HepG2 (cell line): ENCODE results near the gene RANBP3. TPM values are rescaled to one million over a fixed set of nuclear protein-coding genes. Genes with fewer than 3 reads are reported as not detected.

ENCODE experiments used
- AKAP8 ChIP-seq: sonication (generic); formaldehyde crosslinking; IDR thresholded peaks from 2 replicates; pipeline ENCODE4 v1.5.1; 2020; ENCODE audit warnings: mild to moderate bottlenecking, missing genetic modification reagents
- ATF4 ChIP-seq, 2 experiments: fragments of 450-650 bp in 1 of 2; sonication (generic) in 1 of 2; formaldehyde crosslinking; IDR thresholded peaks; 2 replicates each; pipeline versions ENCODE4 v1.5.0 to v1.8.0; 2020 to 2022; ENCODE audit warnings: mild to moderate bottlenecking in 1 of 2, missing genetic modification reagents in 1 of 2
- CREB3 ChIP-seq: sonication (generic); formaldehyde crosslinking; IDR thresholded peaks from 2 replicates; pipeline ENCODE4 v1.5.0; 2020; ENCODE audit warnings: missing genetic modification reagents
- JUNB ChIP-seq: sonication (generic); formaldehyde crosslinking; IDR thresholded peaks from 2 replicates; pipeline ENCODE4 v1.8.0; 2022; ENCODE audit warnings: missing genetic modification reagents, mild to moderate bottlenecking, borderline replicate concordance
- KLF6 ChIP-seq: IDR thresholded peaks from 2 replicates; pipeline ENCODE4 v1.8.0; 2016; ENCODE audit warnings: missing biosample characterization, missing genetic modification reagents
- PHF21A ChIP-seq: sonication (generic); formaldehyde crosslinking; IDR thresholded peaks from 2 replicates; pipeline ENCODE4 v1.5.0; 2020; ENCODE audit warnings: mild to moderate bottlenecking, missing genetic modification reagents
- STAT5B ChIP-seq: sonication (generic); formaldehyde crosslinking; IDR thresholded peaks from 2 replicates; pipeline ENCODE4 v1.4.0; 2020; ENCODE audit warnings: missing genetic modification reagents
- ZC3H4 ChIP-seq: sonication (generic); formaldehyde crosslinking; IDR thresholded peaks from 2 replicates; pipeline ENCODE4 v1.4.0; 2020; ENCODE audit warnings: missing genetic modification reagents, borderline replicate concordance
- ZFP36 ChIP-seq: fragments of 150-350 bp; IDR thresholded peaks from 2 replicates; pipeline ENCODE4 v1.6.1; 2018; ENCODE audit warnings: borderline replicate concordance, low read length, low read depth; ENCODE audit not compliant: partially characterized antibody
- ZFP82 ChIP-seq: sonication (generic); formaldehyde crosslinking; IDR thresholded peaks from 2 replicates; pipeline ENCODE4 v1.5.1; 2020; ENCODE audit warnings: mild to moderate bottlenecking, missing genetic modification reagents, borderline replicate concordance
- ZNF143 ChIP-seq: sonication (generic); formaldehyde crosslinking; IDR thresholded peaks from 2 replicates; pipeline ENCODE4 v1.4.0; 2020; ENCODE audit warnings: missing genetic modification reagents
- ZNF275 ChIP-seq: sonication (generic); formaldehyde crosslinking; IDR thresholded peaks from 2 replicates; pipeline ENCODE4 v1.8.0; 2022; ENCODE audit warnings: missing genetic modification reagents, mild to moderate bottlenecking, inconsistent platforms, borderline replicate concordance
- ZNF354B ChIP-seq: sonication (generic); formaldehyde crosslinking; IDR thresholded peaks from 2 replicates; pipeline ENCODE4 v1.8.0; 2022; ENCODE audit warnings: mild to moderate bottlenecking, missing genetic modification reagents
- ZNF430 ChIP-seq: sonication (generic); formaldehyde crosslinking; IDR thresholded peaks from 2 replicates; pipeline ENCODE4 v1.9.0; 2021; ENCODE audit warnings: mild to moderate bottlenecking, missing genetic modification reagents
- ZNF432 ChIP-seq: sonication (generic); formaldehyde crosslinking; IDR thresholded peaks from 2 replicates; pipeline ENCODE4 v1.5.0; 2020; ENCODE audit warnings: missing genetic modification reagents, mild to moderate bottlenecking, borderline replicate concordance
- ZNF577 ChIP-seq: sonication (generic); formaldehyde crosslinking; IDR thresholded peaks from 2 replicates; pipeline ENCODE4 v1.4.0; 2020; ENCODE audit warnings: mild to moderate bottlenecking, low read depth, missing genetic modification reagents, borderline replicate concordance
- ZSCAN30 ChIP-seq: sonication (generic); formaldehyde crosslinking; IDR thresholded peaks from 2 replicates; pipeline ENCODE4 v1.5.0; 2020; ENCODE audit warnings: mild to moderate bottlenecking, missing genetic modification reagents
- polyA plus RNA-seq, 8 experiments: library from polyadenylated mRNA; depleted of rRNA in 3 of 8; stranded (reverse) in 7 of 8; unstranded in 1 of 8; fragments of >200 nt; fragmentation: Illumina TruSeq in 4 of 8; extraction: Trizol in 4 of 8; gene quantifications; 2 replicates each; pipeline versions ENCODE4 v1.2.1 to v1.2.3, GENCODE V29; 2011 to 2016; ENCODE audit warnings: low read depth in 4 of 8, missing spikeins in 1 of 8, mixed read lengths in 1 of 8; ENCODE audit not compliant: insufficient read depth in 1 of 8
- total RNA-seq, 5 experiments: library from RNA; depleted of rRNA; stranded (reverse); fragments of >200 nt; fragmentation: Illumina TruSeq; extraction: Trizol; gene quantifications; 2 replicates each; pipeline ENCODE4 v1.2.3, GENCODE V29; 2016; ENCODE audit warnings: low read depth in 1 of 5
- TF ChIP-seq, protein P1 (sequence below): IDR thresholded peaks from 2 replicates; pipeline ENCODE4 v1.6.1; 2016; ENCODE audit warnings: missing compliant biosample characterization, missing genetic modification reagents, borderline replicate concordance
- TF ChIP-seq, protein P2 (sequence below): sonication (generic); formaldehyde crosslinking; IDR thresholded peaks from 2 replicates; pipeline ENCODE4; 2020; ENCODE audit warnings: missing genetic modification reagents, mild to moderate bottlenecking, borderline replicate concordance
- TF ChIP-seq, protein P3 (sequence below): sonication (generic); formaldehyde crosslinking; IDR thresholded peaks from 2 replicates; pipeline ENCODE4 v1.5.1; 2020; ENCODE audit warnings: missing genetic modification reagents, mild to moderate bottlenecking, borderline replicate concordance

Gene RANBP3
- total and polyA plus RNA-seq, 2 of the 13 experiments (the other 11 are each of a cell fraction or from before 2014, with no cell fraction given) = 39.5 to 149 TPM

DNA sequence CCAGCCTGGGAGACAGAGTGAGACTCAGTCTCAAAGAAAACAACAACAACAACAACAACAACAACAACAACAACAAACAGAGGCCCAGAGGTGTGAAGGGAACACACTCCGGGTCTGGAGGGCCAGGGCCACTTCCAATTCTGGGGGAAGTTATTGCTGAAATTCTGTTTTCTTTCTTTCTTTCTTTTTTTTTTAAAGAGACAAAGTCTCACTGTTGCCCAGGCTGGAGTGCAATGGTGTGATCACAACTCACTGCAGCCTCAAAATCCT, 67.4 kb downstream of the RANBP3 start (continued):
- no peak for TF ChIP-seq ATF4 (CRISPR knock-in tag; IDR thresholded peaks at IDR 0.05)
- no peak for TF ChIP-seq ZC3H4
- TF ChIP-seq, protein P1, sequence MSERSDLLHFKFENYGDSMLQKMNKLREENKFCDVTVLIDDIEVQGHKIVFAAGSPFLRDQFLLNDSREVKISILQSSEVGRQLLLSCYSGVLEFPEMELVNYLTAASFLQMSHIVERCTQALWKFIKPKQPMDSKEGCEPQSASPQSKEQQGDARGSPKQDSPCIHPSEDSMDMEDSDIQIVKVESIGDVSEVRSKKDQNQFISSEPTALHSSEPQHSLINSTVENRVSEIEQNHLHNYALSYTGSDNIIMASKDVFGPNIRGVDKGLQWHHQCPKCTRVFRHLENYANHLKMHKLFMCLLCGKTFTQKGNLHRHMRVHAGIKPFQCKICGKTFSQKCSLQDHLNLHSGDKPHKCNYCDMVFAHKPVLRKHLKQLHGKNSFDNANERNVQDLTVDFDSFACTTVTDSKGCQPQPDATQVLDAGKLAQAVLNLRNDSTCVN (CRISPR knock-in tag) = no peak
- TF ChIP-seq ZNF143 (CRISPR knock-in tag) = no peak
- TF ChIP-seq ZNF432 (CRISPR knock-in tag) = no peak
- TF ChIP-seq, protein P2, sequence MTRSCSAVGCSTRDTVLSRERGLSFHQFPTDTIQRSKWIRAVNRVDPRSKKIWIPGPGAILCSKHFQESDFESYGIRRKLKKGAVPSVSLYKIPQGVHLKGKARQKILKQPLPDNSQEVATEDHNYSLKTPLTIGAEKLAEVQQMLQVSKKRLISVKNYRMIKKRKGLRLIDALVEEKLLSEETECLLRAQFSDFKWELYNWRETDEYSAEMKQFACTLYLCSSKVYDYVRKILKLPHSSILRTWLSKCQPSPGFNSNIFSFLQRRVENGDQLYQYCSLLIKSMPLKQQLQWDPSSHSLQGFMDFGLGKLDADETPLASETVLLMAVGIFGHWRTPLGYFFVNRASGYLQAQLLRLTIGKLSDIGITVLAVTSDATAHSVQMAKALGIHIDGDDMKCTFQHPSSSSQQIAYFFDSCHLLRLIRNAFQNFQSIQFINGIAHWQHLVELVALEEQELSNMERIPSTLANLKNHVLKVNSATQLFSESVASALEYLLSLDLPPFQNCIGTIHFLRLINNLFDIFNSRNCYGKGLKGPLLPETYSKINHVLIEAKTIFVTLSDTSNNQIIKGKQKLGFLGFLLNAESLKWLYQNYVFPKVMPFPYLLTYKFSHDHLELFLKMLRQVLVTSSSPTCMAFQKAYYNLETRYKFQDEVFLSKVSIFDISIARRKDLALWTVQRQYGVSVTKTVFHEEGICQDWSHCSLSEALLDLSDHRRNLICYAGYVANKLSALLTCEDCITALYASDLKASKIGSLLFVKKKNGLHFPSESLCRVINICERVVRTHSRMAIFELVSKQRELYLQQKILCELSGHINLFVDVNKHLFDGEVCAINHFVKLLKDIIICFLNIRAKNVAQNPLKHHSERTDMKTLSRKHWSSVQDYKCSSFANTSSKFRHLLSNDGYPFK (CRISPR knock-in tag) = no peak
- TF ChIP-seq PHF21A = no peak
- no peak for TF ChIP-seq ZNF577
- no peak for TF ChIP-seq ZNF275 (CRISPR knock-in tag)
- TF ChIP-seq CREB3 (CRISPR knock-in tag) = no peak
- no peak for TF ChIP-seq ZNF430 (CRISPR knock-in tag)
- no peak for TF ChIP-seq KLF6 (CRISPR knock-in tag)
- TF ChIP-seq JUNB (CRISPR knock-in tag) = no peak
- TF ChIP-seq ZSCAN30 (CRISPR knock-in tag) = no peak
- peak; percentile 22; the same call in 1 of the 2 replicates for TF ChIP-seq AKAP8 (CRISPR knock-in tag)
- TF ChIP-seq, protein P3, sequence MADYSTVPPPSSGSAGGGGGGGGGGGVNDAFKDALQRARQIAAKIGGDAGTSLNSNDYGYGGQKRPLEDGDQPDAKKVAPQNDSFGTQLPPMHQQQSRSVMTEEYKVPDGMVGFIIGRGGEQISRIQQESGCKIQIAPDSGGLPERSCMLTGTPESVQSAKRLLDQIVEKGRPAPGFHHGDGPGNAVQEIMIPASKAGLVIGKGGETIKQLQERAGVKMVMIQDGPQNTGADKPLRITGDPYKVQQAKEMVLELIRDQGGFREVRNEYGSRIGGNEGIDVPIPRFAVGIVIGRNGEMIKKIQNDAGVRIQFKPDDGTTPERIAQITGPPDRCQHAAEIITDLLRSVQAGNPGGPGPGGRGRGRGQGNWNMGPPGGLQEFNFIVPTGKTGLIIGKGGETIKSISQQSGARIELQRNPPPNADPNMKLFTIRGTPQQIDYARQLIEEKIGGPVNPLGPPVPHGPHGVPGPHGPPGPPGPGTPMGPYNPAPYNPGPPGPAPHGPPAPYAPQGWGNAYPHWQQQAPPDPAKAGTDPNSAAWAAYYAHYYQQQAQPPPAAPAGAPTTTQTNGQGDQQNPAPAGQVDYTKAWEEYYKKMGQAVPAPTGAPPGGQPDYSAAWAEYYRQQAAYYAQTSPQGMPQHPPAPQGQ (CRISPR knock-in tag) = no peak
- no peak for TF ChIP-seq ZFP36
- no peak for TF ChIP-seq ZNF354B
- 0 out of 2 replicates have a peak, but pooled peaks have one; percentile 54 for TF ChIP-seq ZFP82 (CRISPR knock-in tag)
- no peak for TF ChIP-seq STAT5B (CRISPR knock-in tag)
